Measurements from ENCODE around the gene TRPM2. TPM values are rescaled to one million over a fixed set of nuclear protein-coding genes. Genes with fewer than 3 reads are reported as not detected.

The TRPM2 gene
- total RNA-seq, 1 experiment from 2014 or later, result 11.0 TPM

DNA sequence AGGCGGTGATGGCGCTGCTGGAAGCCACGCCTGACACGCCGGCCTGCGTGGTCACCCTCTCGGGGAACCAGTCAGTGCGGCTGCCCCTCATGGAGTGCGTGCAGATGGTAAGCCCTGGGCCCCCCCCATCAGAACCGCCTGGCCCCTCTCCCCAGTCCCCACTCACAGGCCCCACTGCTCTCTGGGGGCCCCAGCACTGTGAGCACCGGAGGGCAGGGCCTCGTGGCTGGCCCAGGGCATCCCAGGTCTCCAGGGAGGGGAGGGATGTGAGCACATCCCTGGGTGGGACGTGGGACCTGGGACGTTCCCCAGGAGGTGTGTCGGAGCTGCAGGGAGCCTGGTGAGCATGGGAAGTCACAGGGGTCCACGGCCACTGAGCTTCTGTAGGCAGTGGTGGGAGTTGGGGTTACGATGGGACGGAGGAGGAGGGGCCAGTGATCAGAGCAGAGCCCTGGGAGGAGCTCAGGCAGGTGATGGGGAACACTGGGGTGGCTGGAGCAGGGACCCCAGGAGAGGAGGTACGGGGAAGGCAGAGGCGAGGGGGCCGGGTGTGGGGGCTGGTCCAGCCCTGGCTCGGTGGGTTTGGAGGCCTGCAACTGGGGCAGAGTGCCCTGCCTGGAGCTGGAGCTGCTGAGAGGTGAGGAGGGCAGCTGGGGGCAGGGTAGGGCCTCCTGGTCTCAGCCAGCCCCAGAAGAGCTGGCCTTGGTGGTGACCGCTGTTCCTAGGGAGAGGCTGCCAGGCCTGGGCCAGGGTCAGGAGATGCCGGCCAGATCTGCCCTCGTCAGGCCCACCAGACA, 34.7 kb upstream of the TRPM2 start:
- CTCF ChIA-PET, result interaction anchor here (1.4 kb wide), 1 partner anchor 14 kb away, joined by 3 read pairs; no protein-coding TSS in a partner anchor
- POLR2A ChIA-PET, result interaction anchor here (0.6 kb wide), 1 partner anchor 9 kb away, joined by 3 read pairs; no protein-coding TSS in a partner anchor

GRCh38 chr21:44319407-44320065, 33.9 kb upstream of the TRPM2 start:
- BruUV-seq (replicated peaks), result no TSS peak
- POLR2A ChIA-PET, result interaction anchor here (0.6 kb wide), 1 partner anchor 9 kb away, joined by 3 read pairs; no protein-coding TSS in a partner anchor
- Mint-ChIP-seq H3K36me3 (ENCODE audit: insufficient read depth, unreplicated experiment) (peaks cover 14% of the 10 kb centered on the region), H3K4me3 (ENCODE audit: unreplicated experiment) (no peak overlapping the region), H3K4me1 (ENCODE audit: insufficient read depth, unreplicated experiment) (no peaks in the 10 kb centered on the region), H3K27me3 (ENCODE audit: insufficient read depth, unreplicated experiment) (no peaks in the 10 kb centered on the region), H3K27ac (ENCODE audit: low read depth, unreplicated experiment) (no peak overlapping the region), H3K9me3 (ENCODE audit: unreplicated experiment) (no peaks in the 10 kb centered on the region)
- TF ChIP-seq, protein P1, sequence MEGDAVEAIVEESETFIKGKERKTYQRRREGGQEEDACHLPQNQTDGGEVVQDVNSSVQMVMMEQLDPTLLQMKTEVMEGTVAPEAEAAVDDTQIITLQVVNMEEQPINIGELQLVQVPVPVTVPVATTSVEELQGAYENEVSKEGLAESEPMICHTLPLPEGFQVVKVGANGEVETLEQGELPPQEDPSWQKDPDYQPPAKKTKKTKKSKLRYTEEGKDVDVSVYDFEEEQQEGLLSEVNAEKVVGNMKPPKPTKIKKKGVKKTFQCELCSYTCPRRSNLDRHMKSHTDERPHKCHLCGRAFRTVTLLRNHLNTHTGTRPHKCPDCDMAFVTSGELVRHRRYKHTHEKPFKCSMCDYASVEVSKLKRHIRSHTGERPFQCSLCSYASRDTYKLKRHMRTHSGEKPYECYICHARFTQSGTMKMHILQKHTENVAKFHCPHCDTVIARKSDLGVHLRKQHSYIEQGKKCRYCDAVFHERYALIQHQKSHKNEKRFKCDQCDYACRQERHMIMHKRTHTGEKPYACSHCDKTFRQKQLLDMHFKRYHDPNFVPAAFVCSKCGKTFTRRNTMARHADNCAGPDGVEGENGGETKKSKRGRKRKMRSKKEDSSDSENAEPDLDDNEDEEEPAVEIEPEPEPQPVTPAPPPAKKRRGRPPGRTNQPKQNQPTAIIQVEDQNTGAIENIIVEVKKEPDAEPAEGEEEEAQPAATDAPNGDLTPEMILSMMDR (IDR thresholded peaks at IDR 0.05; ENCODE audit: unreplicated experiment), result no peak
- CTCF ChIA-PET, result no interaction called here
- intact Hi-C loops (cut with micrococcal nuclease), result no loop called here
- DNase-seq (ENCODE audit: unreplicated experiment), result no peak

More for the DNA sequence above, 34.7 kb upstream of the TRPM2 start:
- Mint-ChIP-seq H3K4me3 (ENCODE audit: unreplicated experiment) (no peak overlapping the region), H3K27me3 (ENCODE audit: insufficient read depth, unreplicated experiment) (no peaks in the 10 kb centered on the region), H3K27ac (ENCODE audit: low read depth, unreplicated experiment) (no peak overlapping the region), H3K36me3 (ENCODE audit: insufficient read depth, unreplicated experiment) (peaks cover 11% of the 10 kb centered on the region), H3K4me1 (ENCODE audit: insufficient read depth, unreplicated experiment) (no peaks in the 10 kb centered on the region), H3K9me3 (ENCODE audit: unreplicated experiment) (no peaks in the 10 kb centered on the region)
- no peak for DNase-seq (ENCODE audit: unreplicated experiment)
- BruUV-seq (replicated peaks), result no TSS peak
- TF ChIP-seq, protein P1 (IDR thresholded peaks at IDR 0.05; ENCODE audit: unreplicated experiment), result no peak
- intact Hi-C loops (cut with micrococcal nuclease), result no loop called here

DNA sequence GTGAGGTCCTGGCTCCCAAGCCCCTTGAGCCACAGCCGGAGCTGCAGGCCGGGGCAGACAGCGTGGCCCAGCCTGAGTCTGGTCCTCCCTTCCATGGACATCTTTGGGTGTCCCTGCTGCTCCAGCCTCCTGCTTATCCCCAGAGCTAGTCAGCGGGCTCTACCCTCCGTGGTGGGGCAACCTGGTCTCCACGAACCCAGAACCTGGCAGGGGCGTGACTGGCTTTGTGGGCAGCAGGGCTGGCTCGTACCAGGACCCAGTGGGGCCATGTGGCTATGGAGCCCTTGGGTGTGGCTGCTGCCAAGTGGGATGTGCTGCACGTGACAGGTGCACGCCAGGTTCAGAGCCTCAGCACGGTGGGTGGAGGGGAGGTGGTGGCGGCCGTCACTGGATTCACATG, 32.6 kb upstream of the TRPM2 start:
- CTCF ChIA-PET, result no interaction called here
- H3K4me1 Mint-ChIP-seq (ENCODE audit: insufficient read depth, unreplicated experiment), result no peaks in the 10 kb centered on the region
- H3K27ac Mint-ChIP-seq (ENCODE audit: low read depth, unreplicated experiment), result no peak overlapping the region
- intact Hi-C loops (cut with micrococcal nuclease), result no loop called here
- H3K27me3 Mint-ChIP-seq (ENCODE audit: insufficient read depth, unreplicated experiment), result no peaks in the 10 kb centered on the region
- POLR2A ChIA-PET, result no interaction called here
- BruUV-seq (replicated peaks), result no TSS peak
- no peaks in the 10 kb centered on the region for H3K9me3 Mint-ChIP-seq (ENCODE audit: unreplicated experiment)
- TF ChIP-seq, protein P1 (IDR thresholded peaks at IDR 0.05; ENCODE audit: unreplicated experiment), result no peak
- peaks cover 14% of the 10 kb centered on the region for H3K36me3 Mint-ChIP-seq (ENCODE audit: insufficient read depth, unreplicated experiment)
- no peak for DNase-seq (ENCODE audit: unreplicated experiment)
- no peak overlapping the region for H3K4me3 Mint-ChIP-seq (ENCODE audit: unreplicated experiment)

- ChIA-PET CTCF (no interaction called here), POLR2A (no interaction called here)
- DNase-seq (ENCODE audit: unreplicated experiment), result no peak
- intact Hi-C loops (cut with micrococcal nuclease), result no loop called here
- H3K4me3 Mint-ChIP-seq (ENCODE audit: unreplicated experiment), result no peak overlapping the region
- TF ChIP-seq, protein P1 (IDR thresholded peaks at IDR 0.05; ENCODE audit: unreplicated experiment), result no peak
- H3K36me3 Mint-ChIP-seq (ENCODE audit: insufficient read depth, unreplicated experiment), result peaks cover 14% of the 10 kb centered on the region
- BruUV-seq (replicated peaks), result no TSS peak
- H3K27ac Mint-ChIP-seq (ENCODE audit: low read depth, unreplicated experiment), result no peak overlapping the region
- no peaks in the 10 kb centered on the region for H3K27me3 Mint-ChIP-seq (ENCODE audit: insufficient read depth, unreplicated experiment)
- H3K4me1 Mint-ChIP-seq (ENCODE audit: insufficient read depth, unreplicated experiment), result no peaks in the 10 kb centered on the region
- no peaks in the 10 kb centered on the region for H3K9me3 Mint-ChIP-seq (ENCODE audit: unreplicated experiment)
Measured at GRCh38 chr21:44321846-44322450, 31.5 kb upstream of the TRPM2 start.

All from MCF 10A (cell line).